ENCODE results near the gene SLC2A13. TPM values are rescaled to one million over a fixed set of nuclear protein-coding genes. Genes with fewer than 3 reads are reported as not detected.

SLC2A13 gene
- total and polyA plus RNA-seq, 4 donors, result 1.9 to 20.2 (median 6.9) TPM

- H3K9ac ChIP-seq (ENCODE audit: low read depth in 1 of 2, low read length in 2 of 2), result no peak overlapping the region
- WGBS, result 36% methylated on average over 3 of the region's 3 CpGs
- H3K4me1 ChIP-seq (ENCODE audit: control insufficient read depth in 4 of 4, insufficient read depth in 4 of 4, low read length in 3 of 4), result peaks cover 2 to 18% (median 16%) of the 10 kb centered on the region in 4 donors
- H3K36me3 ChIP-seq (ENCODE audit: control insufficient read depth in 4 of 4, insufficient read depth in 3 of 4, low read depth in 1 of 4, low read length in 3 of 4), result no peaks in the 10 kb centered on the region
- TF ChIP-seq REST (IDR thresholded peaks at IDR 0.05), result no peak
- no peak for TF ChIP-seq RAD21 (IDR thresholded peaks at IDR 0.05)
- TF ChIP-seq ATF3 (IDR thresholded peaks at IDR 0.05), result no peak
- no peak for TF ChIP-seq FOXA2 (IDR thresholded peaks at IDR 0.05)
- TF ChIP-seq HNF4A (conservative IDR thresholded peaks at IDR 0.05), result no peak
- no peak for TF ChIP-seq EGR1 (IDR thresholded peaks at IDR 0.05; ENCODE audit: low read depth in 2 of 2)
- no peak for TF ChIP-seq RXRA (IDR thresholded peaks at IDR 0.05)
- TF ChIP-seq NR2F2 (IDR thresholded peaks at IDR 0.05), result no peak
- no peak for TF ChIP-seq TAF1 (conservative IDR thresholded peaks at IDR 0.05)
- no peak for TF ChIP-seq FOXA1 (IDR thresholded peaks at IDR 0.05)
- TF ChIP-seq JUND (IDR thresholded peaks at IDR 0.05), result no peak
- no peak for TF ChIP-seq GABPA (IDR thresholded peaks at IDR 0.05 in 1 of 2, conservative IDR thresholded peaks at IDR 0.05 in 1 of 2)
- H3K27ac ChIP-seq (ENCODE audit: low read depth in 1 of 2, low read length in 2 of 2), result no peak overlapping the region
- H3K9me3 ChIP-seq (ENCODE audit: control insufficient read depth in 4 of 4, low read length in 3 of 4), result no peaks in the 10 kb centered on the region
- no peaks in the 10 kb centered on the region for H3K27me3 ChIP-seq (ENCODE audit: control insufficient read depth in 4 of 4, insufficient read depth in 4 of 4, low read length in 3 of 4)
- no peak overlapping the region for H3K4me3 ChIP-seq (ENCODE audit: low read depth in 1 of 3, low read length in 3 of 3)
- DNase-seq (ENCODE audit: low spot score), result no peak
Observed at GRCh38 chr12:40099423-40099853, 6.4 kb downstream of the SLC2A13 start.

- Histone ChIP-seq H3K9me3 (ENCODE audit: control insufficient read depth in 4 of 4, low read length in 3 of 4) (no peaks in the 10 kb centered on the region), H3K27me3 (ENCODE audit: control insufficient read depth in 4 of 4, insufficient read depth in 4 of 4, low read length in 3 of 4) (no peaks in the 10 kb centered on the region), H3K27ac (ENCODE audit: low read depth in 1 of 2, low read length in 2 of 2) (no peak overlapping the region), H3K36me3 (ENCODE audit: control insufficient read depth in 4 of 4, insufficient read depth in 3 of 4, low read depth in 1 of 4, low read length in 3 of 4) (no peaks in the 10 kb centered on the region), H3K4me3 (ENCODE audit: low read depth in 1 of 3, low read length in 3 of 3) (no peak overlapping the region), H3K9ac (ENCODE audit: low read depth in 1 of 2, low read length in 2 of 2) (no peak overlapping the region), H3K4me1 (ENCODE audit: control insufficient read depth in 4 of 4, insufficient read depth in 4 of 4, low read length in 3 of 4) (peaks cover 0 to 10% (median 7%) of the 10 kb centered on the region in 4 donors)
- no peak for DNase-seq (ENCODE audit: low spot score)
- no peak for TF ChIP-seq SP1 (IDR thresholded peaks at IDR 0.05)
- TF ChIP-seq CTCF (IDR thresholded peaks at IDR 0.05; ENCODE audit: low read depth, low read length, missing input control), result no peak
- TF ChIP-seq TAF1 (conservative IDR thresholded peaks at IDR 0.05), result no peak
- no peak for TF ChIP-seq MAX (IDR thresholded peaks at IDR 0.05)
- TF ChIP-seq ZBTB33 (IDR thresholded peaks at IDR 0.05), result no peak
- TF ChIP-seq RAD21 (IDR thresholded peaks at IDR 0.05), result no peak
- TF ChIP-seq EGR1 (IDR thresholded peaks at IDR 0.05; ENCODE audit: low read depth in 2 of 2), result no peak
- TF ChIP-seq FOXA2 (IDR thresholded peaks at IDR 0.05), result no peak
- TF ChIP-seq RXRA (IDR thresholded peaks at IDR 0.05), result no peak
- TF ChIP-seq REST (IDR thresholded peaks at IDR 0.05), result no peak
- TF ChIP-seq YY1 (IDR thresholded peaks at IDR 0.05), result no peak
- TF ChIP-seq HNF4G (IDR thresholded peaks at IDR 0.05), result no peak
- TF ChIP-seq NR2F2 (IDR thresholded peaks at IDR 0.05), result no peak
- WGBS, result 96% methylated on average over 11 of the region's 11 CpGs
Observed at GRCh38 chr12:40098406-40099145, 7.3 kb downstream of the SLC2A13 start.
